Retinal pigment epithelial cell (primary cell): ENCODE measurements around the gene NOSIP.
A peak's percentile ranks its signal among the peaks of the same experiment; 100 is the strongest.

Experiments
- DNase-seq: peaks from one replicate; pipeline ENCODE4 v3.0.0-alpha.2; 2010; ENCODE audit warnings: low read depth
- H3K4me3 ChIP-seq: 2 replicates; pipeline ENCODE4 v1.5.1; 2011; ENCODE audit warnings: mild to moderate bottlenecking, low read length, control low read depth, moderate library complexity
- CTCF ChIP-seq: conservative IDR thresholded peaks from 2 replicates; pipeline ENCODE4 v1.5.1; 2011; ENCODE audit warnings: low read depth, low read length, control low read depth, inconsistent platforms

The NOSIP gene

DNA sequence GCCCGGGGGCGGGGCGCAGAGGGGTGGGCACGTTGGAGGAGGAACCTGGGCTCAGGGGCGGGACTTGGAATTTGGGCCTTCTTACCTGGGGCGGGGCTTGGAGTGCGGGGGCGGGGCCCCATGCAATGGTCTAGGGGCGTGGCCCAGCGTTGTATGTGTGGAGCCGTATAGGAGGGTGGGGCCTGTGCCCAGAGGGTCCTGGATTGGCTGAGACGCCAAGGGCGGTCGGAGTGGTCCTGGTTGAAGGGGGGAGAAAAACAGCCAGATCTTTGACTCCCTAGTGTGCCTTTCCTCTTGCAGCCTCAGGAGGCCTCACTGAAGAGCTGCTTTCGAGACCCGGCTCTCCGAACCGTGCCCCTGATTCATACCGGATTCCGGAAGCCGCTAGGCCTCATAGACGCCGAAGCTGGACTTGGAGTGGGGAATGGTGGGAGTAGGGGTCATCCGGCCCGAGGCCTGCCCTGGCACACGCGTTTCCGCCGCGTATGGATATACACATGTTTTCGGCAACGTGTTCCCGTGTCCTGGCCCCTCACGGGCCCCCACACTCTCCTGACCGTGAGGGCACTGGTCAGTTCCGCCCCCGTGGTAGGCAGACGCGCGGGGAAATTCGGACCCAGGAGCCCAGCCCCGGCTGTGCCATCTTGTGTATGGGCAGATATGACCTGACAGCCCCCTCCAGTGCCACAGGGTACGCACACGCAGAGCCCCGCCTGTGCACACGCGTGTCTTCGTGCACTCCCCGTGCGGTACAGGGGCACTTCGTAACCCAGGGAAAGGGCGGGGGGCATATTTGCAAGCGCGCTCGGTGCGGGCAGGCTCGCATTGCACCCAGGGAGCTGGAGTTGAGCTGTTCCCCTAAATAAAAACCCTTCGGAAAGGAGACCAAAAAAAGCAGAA lies 10.0 kb upstream of the NOSIP start:
- no peak for TF ChIP-seq CTCF
- H3K4me3 ChIP-seq, result peak overlapping the region; percentile 83
- peak; percentile 83 for DNase-seq

DNA sequence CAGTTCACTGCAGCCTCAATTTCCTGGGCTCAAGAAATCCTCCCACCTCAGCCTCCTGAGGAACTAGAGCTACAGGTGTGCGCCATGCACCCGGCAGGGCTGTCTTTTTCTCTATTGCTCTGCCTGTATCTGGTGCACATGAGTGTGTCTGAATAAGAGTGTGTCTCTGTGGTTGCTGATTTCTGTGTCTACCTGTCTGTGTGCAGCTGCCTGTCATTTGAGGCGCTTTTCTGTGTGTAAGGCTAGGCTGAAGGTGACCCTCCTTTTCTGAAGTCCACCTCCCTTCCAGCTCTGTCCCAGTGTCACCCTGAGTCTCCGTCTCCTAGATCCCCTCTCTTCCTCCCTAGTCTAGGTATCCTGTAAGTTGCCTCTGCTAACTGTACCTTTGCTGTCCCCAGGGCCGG lies 9.1 kb upstream of the NOSIP start:
- H3K4me3 ChIP-seq, result no peak overlapping the region
- TF ChIP-seq CTCF, result no peak
- DNase-seq, result no peak

DNA sequence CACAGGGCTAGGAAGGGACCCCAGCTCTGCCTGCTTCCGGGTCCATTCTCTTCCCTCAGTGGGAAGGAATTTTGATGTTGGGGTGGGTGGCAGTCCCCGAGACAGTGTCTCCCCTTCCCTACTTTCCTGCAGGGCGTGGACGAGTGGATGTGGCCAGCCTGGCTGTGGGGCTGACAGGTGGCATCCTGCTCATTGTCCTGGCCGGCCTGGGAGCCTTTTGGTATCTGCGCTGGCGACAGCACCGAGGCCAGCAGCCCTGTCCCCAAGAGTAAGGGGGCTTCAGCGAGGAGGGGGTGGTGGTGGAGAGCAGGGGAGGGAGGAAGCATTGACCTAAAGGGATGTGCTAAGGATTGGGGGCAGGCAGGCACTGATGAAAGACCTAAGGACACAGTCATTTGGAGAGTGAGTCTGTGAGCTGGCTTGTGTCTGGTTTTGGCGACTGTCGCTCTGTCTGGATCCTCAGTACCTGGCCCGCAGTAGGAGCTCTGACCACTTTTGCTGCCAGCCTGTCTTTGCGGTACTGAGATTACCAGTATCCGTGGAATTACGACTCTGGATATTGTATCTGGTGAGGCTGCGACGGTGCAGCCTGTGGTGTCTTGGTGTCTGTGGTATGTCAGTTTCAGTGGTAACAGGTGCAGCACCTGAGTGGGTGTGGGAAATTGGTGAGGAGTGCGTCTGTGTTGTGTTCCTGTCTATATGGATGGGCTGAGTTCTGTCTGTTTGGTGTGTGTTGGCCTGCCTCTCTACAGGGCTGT lies 8.2 kb upstream of the NOSIP start:
- no peak for DNase-seq
- H3K4me3 ChIP-seq, result no peak overlapping the region
- no peak for TF ChIP-seq CTCF

DNA sequence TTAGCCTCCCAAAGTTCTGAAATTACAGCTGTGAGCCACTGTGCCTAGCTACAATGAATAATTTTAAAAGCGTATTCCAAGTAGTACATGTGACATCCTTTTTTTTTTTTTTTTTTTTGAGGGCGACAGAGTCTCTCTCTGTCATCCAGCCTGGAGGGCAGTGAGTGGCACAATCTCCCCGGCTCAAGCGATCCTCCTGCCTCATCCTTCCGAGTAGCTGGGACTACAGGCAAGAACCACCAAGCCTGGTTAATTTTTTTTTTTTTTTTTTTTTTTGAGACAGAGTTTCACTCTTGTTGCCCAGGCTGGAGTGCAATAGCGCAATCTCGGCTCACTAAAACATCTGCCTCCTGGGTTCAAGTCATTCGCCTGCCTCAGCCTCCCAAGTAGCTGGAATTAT lies 6.9 kb upstream of the NOSIP start:
- no peak overlapping the region for H3K4me3 ChIP-seq
- no peak for TF ChIP-seq CTCF
- DNase-seq, result no peak

DNA sequence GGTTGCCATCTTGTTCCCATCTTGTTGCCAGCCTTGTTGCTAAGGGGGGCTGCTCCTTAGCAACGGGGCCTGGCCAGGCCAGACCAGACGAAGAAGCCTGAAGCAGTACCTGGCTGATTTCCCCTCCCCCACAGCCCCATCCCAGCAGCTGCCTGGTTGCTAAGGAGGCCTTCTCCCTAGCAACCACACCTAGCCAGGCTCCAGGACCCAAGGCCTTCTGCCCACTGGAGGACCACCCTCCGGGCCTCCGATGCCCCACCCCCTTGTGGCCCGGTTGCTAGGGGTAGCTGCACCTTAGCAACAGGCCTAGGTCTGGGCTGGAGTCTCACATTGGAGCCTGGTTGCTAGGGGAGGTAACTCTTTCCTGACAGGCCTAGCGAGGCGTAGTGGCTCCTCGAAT lies 4.7 kb upstream of the NOSIP start:
- DNase-seq, result no peak
- no peak for TF ChIP-seq CTCF
- no peak overlapping the region for H3K4me3 ChIP-seq

- no peak overlapping the region for H3K4me3 ChIP-seq
- DNase-seq, result no peak
- no peak for TF ChIP-seq CTCF
These were observed 2.9 kb upstream of the NOSIP start for GRCh38 chr19:49583239-49583638.
